Midbrain (tissue), 1 donor: ENCODE data around the gene PDZK1.
"Not testable (repeated sequence)": the region's sequence is repeated elsewhere in the genome, so short reads cannot be mapped to it uniquely, and the experiment has no call there.

ENCODE experiments used
- DNase-seq: peaks from one replicate; lab custom pipeline; 2025; lab: John Stamatoyannopoulos, UW

The PDZK1 gene

GRCh38 chr1:145710291-145711027 is 3.3 kb upstream of the PDZK1 start:
- DNase-seq, result no peak

- DNase-seq, result no peak
These were observed 895 bp upstream of the PDZK1 start for GRCh38 chr1:145708063-145708462.

GRCh38 chr1:145706086-145706664 is 993 bp downstream of the PDZK1 start:
- DNase-seq, result no peak

GRCh38 chr1:145705622-145706021 is 1.5 kb downstream of the PDZK1 start:
- DNase-seq, result no peak

DNA sequence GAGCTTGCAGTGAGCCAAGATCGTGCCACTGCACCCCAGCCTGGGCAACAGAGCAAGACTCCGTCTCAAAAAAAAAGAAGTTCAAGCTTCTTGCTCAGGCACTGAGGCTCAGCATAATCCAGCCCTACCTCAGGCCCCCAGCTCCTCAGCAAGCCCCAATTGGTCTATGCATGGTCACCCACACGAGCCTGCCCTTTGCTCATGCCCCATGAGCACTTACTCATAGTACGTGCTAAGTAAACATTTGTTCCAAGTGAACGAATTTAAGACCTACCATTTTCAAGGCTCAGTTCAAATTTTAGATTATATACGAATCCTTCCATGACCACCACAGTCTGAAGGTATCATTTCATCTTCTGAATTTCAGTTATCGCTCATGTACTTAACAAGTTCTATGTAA is 4.3 kb downstream of the PDZK1 start:
- no peak for DNase-seq

DNA sequence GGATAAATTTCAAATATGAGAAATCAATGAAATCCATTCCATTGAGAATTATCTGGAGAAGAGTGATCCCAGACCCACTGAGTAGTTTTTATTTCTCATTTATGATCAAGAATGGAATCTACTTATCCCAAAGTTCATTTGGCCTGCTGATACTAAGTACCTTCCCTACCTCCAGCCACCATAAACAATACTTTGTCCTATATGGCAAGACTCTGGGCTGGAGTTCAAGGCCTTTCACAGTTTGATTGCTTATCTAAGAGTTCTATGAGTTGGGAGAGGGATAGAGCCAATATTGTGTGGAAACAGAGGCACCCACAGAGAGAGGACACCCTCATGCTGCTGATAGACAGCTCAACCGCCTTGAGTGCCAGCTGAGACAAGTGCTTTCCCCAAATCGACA is 5.1 kb downstream of the PDZK1 start:
- DNase-seq, result no peak

DNA sequence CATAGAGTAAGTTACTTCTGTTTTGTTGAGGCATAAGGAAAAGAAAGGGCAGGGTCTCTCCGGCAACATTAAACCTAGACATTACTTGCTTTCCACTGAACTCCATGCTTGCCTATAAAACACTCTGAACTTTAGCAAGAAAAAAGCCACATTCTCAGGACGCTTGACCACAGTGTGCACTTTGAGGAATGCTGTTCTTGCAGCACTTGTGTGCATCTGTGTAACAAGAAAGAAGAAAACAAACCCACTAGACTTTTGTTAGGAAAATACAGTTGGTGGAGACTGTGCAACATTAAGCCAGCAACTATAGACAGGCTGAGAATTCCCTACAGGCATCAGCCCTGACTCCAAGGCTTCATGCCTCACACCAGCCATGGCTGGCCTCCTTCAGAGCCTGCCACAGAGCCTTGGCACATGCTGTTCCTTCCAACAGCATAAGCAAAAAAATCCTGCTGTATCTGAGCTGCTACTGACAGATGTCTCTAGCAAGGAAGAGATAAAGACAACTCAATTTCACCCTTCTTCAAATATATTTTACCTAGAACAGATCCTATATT is 5.8 kb downstream of the PDZK1 start:
- DNase-seq, result no peak

DNA sequence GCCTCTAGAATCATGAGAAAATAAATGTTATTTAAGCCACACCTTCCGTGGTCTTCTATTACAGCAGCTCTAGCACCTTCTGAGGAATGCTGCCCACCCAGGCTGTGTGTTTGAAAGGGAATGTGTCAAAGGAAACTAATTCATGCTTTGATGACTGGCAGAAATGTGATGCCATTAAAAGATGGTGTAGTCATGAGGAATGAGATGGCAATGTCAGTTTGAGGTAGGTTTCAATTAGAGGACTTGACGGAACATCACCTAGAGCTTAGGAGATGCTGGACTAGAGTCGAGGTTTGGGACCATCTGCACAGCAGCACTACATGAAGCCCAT is 10.6 kb downstream of the PDZK1 start:
- DNase-seq, result no peak

DNA sequence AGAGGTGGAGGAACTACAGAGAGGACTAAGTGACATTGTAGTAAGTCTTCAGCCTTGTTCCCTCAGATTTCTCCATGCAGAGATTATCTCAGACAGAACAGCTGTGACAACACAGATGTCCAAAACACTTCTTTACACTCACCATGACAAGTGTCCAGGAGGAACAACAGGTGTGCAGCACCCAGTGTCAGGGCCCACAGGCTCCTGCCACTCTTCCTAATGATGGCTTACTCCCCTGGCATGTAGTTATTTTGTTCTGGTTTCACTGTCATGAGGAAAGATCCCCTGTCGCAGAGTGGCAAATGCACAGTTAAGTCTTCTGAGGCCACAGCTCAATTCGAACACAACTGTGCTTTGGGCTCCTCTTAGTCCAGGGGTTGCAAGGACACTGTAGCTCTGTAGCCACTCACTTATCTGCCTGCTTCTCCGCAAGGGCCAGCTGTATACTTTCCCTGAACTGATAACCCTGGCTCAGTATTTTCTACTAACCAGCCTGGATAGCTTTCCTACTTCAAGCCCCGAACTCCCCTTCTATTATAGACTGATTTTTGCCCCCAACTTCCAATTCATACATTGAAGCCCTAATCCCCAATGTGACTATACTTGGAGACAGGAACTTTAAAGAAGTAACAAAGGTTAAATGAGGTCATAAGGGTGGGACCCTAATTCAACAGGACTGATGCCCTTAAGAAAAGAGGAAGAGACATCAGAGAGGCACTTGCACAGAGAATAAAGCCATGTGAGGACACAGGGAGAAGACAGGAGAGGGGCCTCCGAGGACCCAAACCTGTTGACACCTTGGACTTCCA is 11.1 kb downstream of the PDZK1 start:
- no peak for DNase-seq

DNA sequence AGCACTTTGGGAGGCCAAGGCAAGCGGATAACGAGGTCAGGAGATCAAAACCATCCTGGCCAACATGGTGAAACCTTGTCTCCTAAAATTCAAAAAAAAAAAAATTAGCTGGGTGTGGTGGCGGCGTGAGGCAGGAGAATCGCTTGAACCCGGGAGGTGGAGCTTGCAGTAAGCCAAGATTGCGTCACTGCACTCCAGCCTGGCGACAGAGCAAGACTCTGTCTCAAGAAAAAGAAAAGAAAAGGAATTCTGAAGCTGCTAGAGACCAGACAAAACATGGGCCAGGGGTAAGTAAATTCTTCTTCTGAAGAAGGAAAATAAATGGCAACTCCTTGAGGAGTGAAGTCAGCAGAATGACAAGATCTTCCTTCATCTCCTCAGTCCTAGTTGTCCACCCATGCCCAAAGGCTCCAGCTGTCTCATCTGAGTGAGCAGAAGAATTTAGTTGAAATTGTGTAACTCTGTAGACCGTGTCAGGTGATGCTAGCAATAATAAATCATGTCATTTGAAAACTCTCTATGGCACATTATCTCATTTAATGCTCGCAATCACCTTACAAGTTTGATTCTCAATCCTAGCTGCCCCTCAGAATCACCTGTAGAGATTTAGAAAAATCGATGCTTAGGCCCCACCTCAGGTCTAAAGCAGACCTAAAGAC is 14.3 kb downstream of the PDZK1 start:
- no peak for DNase-seq

- DNase-seq, result no peak
These were observed 16.3 kb downstream of the PDZK1 start for GRCh38 chr1:145690587-145691558.

GRCh38 chr1:145689922-145690321 is 17.2 kb downstream of the PDZK1 start:
- no peak for DNase-seq

DNA sequence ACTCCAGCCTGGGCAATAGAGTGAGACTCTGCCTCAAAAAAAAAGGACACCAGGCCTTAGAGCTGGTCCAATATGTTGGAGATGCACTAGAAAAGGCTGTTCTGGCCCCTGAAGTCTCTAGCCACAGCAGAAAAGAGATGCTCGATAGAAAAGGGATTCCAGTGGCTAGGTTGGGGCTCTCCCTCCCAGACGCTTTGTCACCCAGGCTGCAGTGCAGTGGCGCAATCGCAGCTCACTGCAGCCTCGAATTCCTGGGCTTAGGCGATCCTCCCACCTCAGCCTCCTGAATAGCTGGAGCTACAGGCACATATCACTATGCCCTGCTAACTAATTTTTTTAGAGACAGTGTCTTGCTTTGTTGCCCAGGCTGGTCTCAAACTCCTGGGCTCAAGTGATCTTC is 18.2 kb downstream of the PDZK1 start:
- no peak for DNase-seq

- DNase-seq, result no peak
These were observed 18.8 kb downstream of the PDZK1 start for GRCh38 chr1:145688328-145688727.

DNA sequence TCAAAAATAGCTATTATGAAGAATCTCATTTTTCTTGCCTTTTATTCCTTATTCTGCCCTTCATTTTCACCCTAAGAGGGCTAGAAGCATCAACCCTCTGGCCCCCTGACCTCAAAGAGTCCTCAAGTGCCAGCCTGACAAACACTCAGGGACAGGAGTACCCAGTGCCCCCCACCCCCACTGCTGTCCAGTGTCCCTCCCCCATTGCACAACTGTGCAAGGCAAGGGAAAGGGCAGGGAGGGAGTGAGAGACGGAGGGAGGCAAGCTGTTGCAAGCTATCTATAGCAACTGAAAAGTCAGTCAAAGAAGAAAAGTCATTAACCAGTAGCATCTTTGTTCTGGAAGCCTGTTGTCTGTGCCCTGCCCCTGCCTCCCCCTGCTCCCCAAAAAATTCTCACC is 21.1 kb downstream of the PDZK1 start:
- DNase-seq, result not testable (repeated sequence)

DNA sequence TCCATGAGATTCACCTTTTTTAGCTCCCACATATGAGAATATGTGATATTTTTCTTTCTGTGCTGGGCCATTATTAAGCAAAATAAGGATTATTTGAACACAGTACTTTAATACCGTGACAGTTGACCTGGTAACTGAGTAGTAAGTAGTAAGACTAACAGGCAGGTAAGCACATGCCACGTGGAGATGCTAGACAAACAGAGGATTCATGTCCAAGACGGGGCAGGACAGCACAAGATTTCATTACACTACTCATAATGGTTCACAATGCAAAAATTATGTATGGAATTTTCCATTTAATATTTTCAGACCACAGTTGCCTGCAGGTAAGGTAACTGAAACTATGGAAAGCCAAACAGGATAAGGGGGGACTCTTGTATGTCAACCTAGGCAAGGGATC is 22.3 kb downstream of the PDZK1 start:
- DNase-seq, result not testable (repeated sequence)

DNA sequence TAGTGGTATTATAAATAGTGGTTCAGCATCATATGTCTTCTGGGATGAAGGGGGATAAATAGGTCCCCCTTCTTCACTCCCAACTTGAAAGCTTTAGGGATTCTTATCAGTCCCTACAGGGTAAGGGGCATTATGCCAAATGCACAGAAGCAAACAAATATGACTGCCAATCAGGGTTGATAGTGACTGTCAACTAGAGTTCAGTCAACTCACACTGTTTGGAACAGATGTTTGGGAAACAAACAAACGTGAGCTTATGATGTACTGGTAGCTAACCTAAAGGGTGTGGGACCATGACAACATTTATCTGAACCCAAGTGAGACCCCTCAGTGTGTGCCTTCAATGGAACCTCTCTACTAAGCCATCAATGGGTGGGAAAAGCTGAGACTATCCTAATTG is 34.0 kb downstream of the PDZK1 start:
- DNase-seq, result not testable (repeated sequence)

GRCh38 chr1:145670995-145671745 is 36.0 kb downstream of the PDZK1 start:
- DNase-seq, result not testable (repeated sequence)

- DNase-seq, result not testable (repeated sequence)
These were observed 42.2 kb downstream of the PDZK1 start for GRCh38 chr1:145665015-145665414.

DNA sequence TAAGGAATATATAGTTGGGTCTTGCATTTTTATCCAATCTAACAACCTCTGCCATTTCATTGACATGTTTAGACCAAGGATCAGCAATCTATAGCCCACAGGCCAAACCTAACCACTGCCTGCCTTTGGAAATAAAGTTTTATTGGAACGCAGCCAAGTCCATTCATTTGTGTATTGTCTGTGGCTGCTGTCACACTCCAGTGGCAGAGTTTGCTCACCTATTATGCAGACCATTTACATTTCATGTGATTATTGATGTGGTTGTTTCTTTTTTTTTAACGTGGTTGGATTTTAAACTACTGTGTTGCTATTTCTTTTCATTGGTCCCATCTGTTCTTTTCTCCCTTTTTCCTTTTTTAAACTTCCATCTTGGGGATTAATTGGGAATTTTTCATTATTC is 44.7 kb downstream of the PDZK1 start:
- DNase-seq, result not testable (repeated sequence)
